IMR-90 (cell line): ENCODE measurements around the gene SIRPG. TPM values are rescaled to one million over a fixed set of nuclear protein-coding genes. Genes with fewer than 3 reads are reported as not detected.

Source experiments
- ATAC-seq: fragments of 200-7000 bp; cut with Tn5 transposase; 2 replicates; pipeline ENCODE4 v1.9.1; 2020; ENCODE audit warnings: low read depth, mild to moderate bottlenecking, moderate library complexity
- BruUV-seq: library from RNA; stranded (reverse); fragments of 400-500 nt; replicated peaks from 2 replicates; lab custom pipeline; 2021; lab: Mats Ljungman, UMichigan
- CTCF ChIA-PET: fragments of 300-600 bp; formaldehyde crosslinking; extraction: SDS; loops from one replicate; lab custom pipeline; 2021; ENCODE audit warnings: antibody characterized with exemption; lab: Yijun Ruan, JAX
- POLR2A ChIA-PET: fragments of 300-600 bp; sonication (Branson Sonifier 250); formaldehyde crosslinking; loops from one replicate; lab custom pipeline; 2022; ENCODE audit warnings: antibody characterized with exemption; ENCODE audit not compliant: unreplicated experiment; lab: Charles Lee
- DNase-seq: peaks from one replicate; pipeline ENCODE4 v3.0.0; 2013
- H2AFZ ChIP-seq: replicated peaks from 2 replicates; pipeline ENCODE3; 2013; ENCODE audit warnings: low read length, mild to moderate bottlenecking; ENCODE audit not compliant: poor library complexity
- H2AK5ac ChIP-seq: 2 replicates; pipeline ENCODE4 v1.6.1; 2013; ENCODE audit warnings: low read depth, low read length, inconsistent platforms
- H2AK9ac ChIP-seq: replicated peaks from 2 replicates; pipeline ENCODE3; 2013; ENCODE audit warnings: mild to moderate bottlenecking, low read depth, low read length, moderate library complexity; ENCODE audit not compliant: poor library complexity
- H2BK120ac ChIP-seq: 2 replicates; pipeline ENCODE4 v1.6.1; 2013; ENCODE audit warnings: low read depth, low read length, inconsistent platforms
- H2BK15ac ChIP-seq: 3 replicates; pipeline ENCODE4 v1.6.1; 2013; ENCODE audit warnings: low read depth, low read length, inconsistent platforms
- H2BK20ac ChIP-seq: 2 replicates; pipeline ENCODE4 v1.6.1; 2013; ENCODE audit warnings: low read depth, mild to moderate bottlenecking, inconsistent platforms, low read length, moderate library complexity
- H2BK5ac ChIP-seq: 2 replicates; pipeline ENCODE4 v1.6.1; 2013; ENCODE audit warnings: mild to moderate bottlenecking, low read depth, low read length, inconsistent platforms; ENCODE audit not compliant: poor library complexity, severe bottlenecking
- H3K14ac ChIP-seq: replicated peaks from 2 replicates; pipeline ENCODE4 v1.6.1; 2013; ENCODE audit warnings: low read depth, low read length, inconsistent platforms
- H3K18ac ChIP-seq: 2 replicates; pipeline ENCODE4 v1.6.1; 2013; ENCODE audit warnings: low read depth, low read length, control low read depth
- H3K23ac ChIP-seq: 2 replicates; pipeline ENCODE4 v1.6.1; 2013; ENCODE audit warnings: low read depth, low read length, inconsistent platforms
- H3K27ac ChIP-seq: 2 replicates; pipeline ENCODE4 v1.5.1; 2013; ENCODE audit warnings: mild to moderate bottlenecking, control low read depth, low read length; ENCODE audit not compliant: insufficient read depth
- H3K27me3 ChIP-seq: 2 replicates; pipeline ENCODE4 v1.6.1; 2013; ENCODE audit warnings: low read length; ENCODE audit not compliant: control insufficient read depth, insufficient read depth
- H3K36me3 ChIP-seq: 2 replicates; pipeline ENCODE4 v1.6.1; 2013; ENCODE audit warnings: low read length, mixed read lengths; ENCODE audit not compliant: control insufficient read depth, insufficient read depth
- H3K4ac ChIP-seq: 2 replicates; pipeline ENCODE4 v1.6.1; 2013; ENCODE audit warnings: low read depth, low read length, inconsistent platforms
- H3K4me1 ChIP-seq: 2 replicates; pipeline ENCODE4 v1.6.1; 2013; ENCODE audit warnings: low read length, mixed read lengths; ENCODE audit not compliant: control insufficient read depth, insufficient read depth
- H3K4me2 ChIP-seq: 2 replicates; pipeline ENCODE4 v1.6.1; 2013; ENCODE audit warnings: low read depth, mild to moderate bottlenecking, control low read depth, low read length, moderate library complexity
- H3K4me3 ChIP-seq: 2 replicates; pipeline ENCODE4 v1.5.1; 2013; ENCODE audit warnings: low read depth, mild to moderate bottlenecking, control low read depth, low read length, moderate library complexity; ENCODE audit not compliant: insufficient read depth
- H3K56ac ChIP-seq: 2 replicates; pipeline ENCODE4 v1.6.1; 2013; ENCODE audit warnings: low read length, inconsistent platforms; ENCODE audit not compliant: insufficient read depth; ENCODE audit errors: extremely low read depth
- H3K79me1 ChIP-seq, 2 experiments: 2 replicates each; pipeline ENCODE4 v1.6.1; 2013; ENCODE audit warnings: low read length in 2 of 2, inconsistent platforms in 1 of 2, low read depth in 1 of 2
- H3K9ac ChIP-seq: 2 replicates; pipeline ENCODE4 v1.6.1; 2013; ENCODE audit warnings: low read depth, low read length, control low read depth
- H3K9me1 ChIP-seq: 2 replicates; pipeline ENCODE4 v1.6.1; 2013; ENCODE audit warnings: low read length, inconsistent platforms; ENCODE audit not compliant: insufficient read depth
- H3K9me3 ChIP-seq: 2 replicates; pipeline ENCODE4 v1.6.1; 2013; ENCODE audit warnings: low read length; ENCODE audit not compliant: control insufficient read depth, insufficient read depth
- H4K20me1 ChIP-seq: 2 replicates; pipeline ENCODE4 v1.6.1; 2013; ENCODE audit warnings: low read length, inconsistent platforms; ENCODE audit not compliant: insufficient read depth
- H4K5ac ChIP-seq: 2 replicates; pipeline ENCODE4 v1.6.1; 2013; ENCODE audit warnings: mild to moderate bottlenecking, low read depth, low read length, control low read depth
- H4K8ac ChIP-seq, 2 experiments: 2 replicates each; pipeline ENCODE4 v1.6.1; 2013; ENCODE audit warnings: low read depth in 2 of 2, low read length in 2 of 2, control low read depth in 1 of 2, inconsistent platforms in 1 of 2
- H4K91ac ChIP-seq: 2 replicates; pipeline ENCODE4 v1.6.1; 2013; ENCODE audit warnings: low read depth, low read length, inconsistent platforms; ENCODE audit not compliant: insufficient read depth
- CTCF ChIP-seq: conservative IDR thresholded peaks from 2 replicates; pipeline ENCODE4 v1.5.1; 2012; ENCODE audit warnings: mild to moderate bottlenecking, low read depth, low read length, improper control_type of control experiment
- POLR2A ChIP-seq: IDR thresholded peaks from 2 replicates; pipeline ENCODE4 v1.6.1; 2012; ENCODE audit warnings: mild to moderate bottlenecking, low read depth, low read length
- RFX5 ChIP-seq: IDR thresholded peaks from 2 replicates; pipeline ENCODE4 v1.8.0; 2012; ENCODE audit warnings: low read depth, mild to moderate bottlenecking, low read length, moderate library complexity
- WGBS, 2 experiments: methylation state at CpG; one replicate each; pipeline versions ENCODE4 v1.1.5 to v1.1.7; 2013; ENCODE audit warnings: missing lambda C conversion rate in 2 of 2; ENCODE audit not compliant: insufficient read length in 1 of 2; ENCODE audit errors: extremely low coverage in 2 of 2; 5-methylcytosine and 5-hydroxymethylcytosine counted together
- dilution Hi-C: fragments of 300-500 bp; cut with HindIII; formaldehyde crosslinking; loops from one replicate; pipeline ENCODE4 v1.14.3; 2018; ENCODE audit warnings: low sequenced_read_pairs; ENCODE audit not compliant: unreplicated experiment
- in situ Hi-C: fragments of 300-500 bp; cut with MboI; formaldehyde crosslinking; loops from 3 replicates; pipeline ENCODE4 v1.14.3; 2019; ENCODE audit warnings: low sequenced_read_pairs, inconsistent platforms, mixed read lengths
- intact Hi-C: fragments of 100-400 bp; cut with micrococcal nuclease; formaldehyde crosslinking; loops from 2 replicates; pipeline ENCODE4 v1.10.0; 2022
- polyA plus RNA-seq, 3 experiments: library from polyadenylated mRNA; depleted of rRNA; stranded (reverse); fragments of >200 nt; gene quantifications; 2 replicates each; pipeline ENCODE4 v1.2.3, GENCODE V29; 2012; ENCODE audit warnings: low replicate concordance in 1 of 3
- total RNA-seq: library from RNA; depleted of rRNA; stranded (reverse); fragments of >200 nt; gene quantifications from 2 replicates; pipeline ENCODE4 v1.2.3, GENCODE V29; 2012

Gene SIRPG
- total and polyA plus RNA-seq, 2 of the 4 experiments (the other 2 are of a cell fraction) = not detected

- Histone ChIP-seq H2BK15ac (no peak overlapping the region), H4K91ac (no peak overlapping the region), H3K18ac (no peak overlapping the region), H3K27ac (no peak overlapping the region), H2AFZ (no peak overlapping the region), H3K14ac (no peak overlapping the region), H3K23ac (no peak overlapping the region), H2AK5ac (no peak overlapping the region), H3K4ac (no peak overlapping the region), H3K9me3 (no peaks in the 10 kb centered on the region), H3K9me1 (no peaks in the 10 kb centered on the region), H3K79me1 (no peaks in the 10 kb centered on the region), H2BK20ac (no peak overlapping the region), H3K9ac (no peak overlapping the region), H2BK120ac (no peak overlapping the region), H4K20me1 (no peaks in the 10 kb centered on the region), H4K5ac (no peak overlapping the region), H3K4me3 (no peak overlapping the region), H3K27me3 (peaks cover 6% of the 10 kb centered on the region; the same call in 1 of the 2 replicates), H2BK5ac (no peak overlapping the region), H3K56ac (no peak overlapping the region), H2AK9ac (no peak overlapping the region), H3K4me1 (no peaks in the 10 kb centered on the region), H4K8ac (no peak overlapping the region), H3K4me2 (no peak overlapping the region), H3K36me3 (no peaks in the 10 kb centered on the region)
- no peak for TF ChIP-seq POLR2A
- no peak for TF ChIP-seq RFX5
- TF ChIP-seq CTCF = no peak
- in situ Hi-C loops (no loop called here), dilution Hi-C loops (no loop called here), intact Hi-C loops (no loop called here)
- ChIA-PET CTCF (interaction anchor here (0.6 kb wide), 1 partner anchor 118 kb away, joined by 3 read pairs; no protein-coding TSS in a partner anchor), POLR2A (no interaction called here)
- DNase-seq (no peak), ATAC-seq (no peak)
- no TSS peak for BruUV-seq
- WGBS, 2 experiments = 0% methylated on average over 1 of the region's 4 CpGs; no CpG with 5 or more reads in 1 of the 2 experiments
Observed at GRCh38 chr20:1674990-1675780, 17.6 kb upstream of the SIRPG start.
